ENCODE data around the gene TM9SF1.

TM9SF1 gene

GRCh38 chr14:24150567-24150966 is 44.7 kb downstream of the TM9SF1 start:
- TF ChIP-seq CTCF (IDR thresholded peaks at IDR 0.05; ENCODE audit: extremely low read depth, insufficient read depth, missing control alignments): no peak
- no peak for DNase-seq (ENCODE audit: low spot score)
- in situ Hi-C loops (cut with MboI; ENCODE audit: low pct_unique_long_range_greater_than_20kb, low sequenced_read_pairs, unreplicated experiment): no loop called here

- in situ Hi-C loops (cut with MboI; ENCODE audit: low pct_unique_long_range_greater_than_20kb, low sequenced_read_pairs, unreplicated experiment): no loop called here
- TF ChIP-seq CTCF (IDR thresholded peaks at IDR 0.05; ENCODE audit: extremely low read depth, insufficient read depth, missing control alignments): no peak
Observed at GRCh38 chr14:24150061-24150460, 45.2 kb downstream of the TM9SF1 start.

GRCh38 chr14:24149302-24149969 is 45.8 kb downstream of the TM9SF1 start:
- no peak for DNase-seq (ENCODE audit: low spot score)
- no peak for TF ChIP-seq CTCF (IDR thresholded peaks at IDR 0.05; ENCODE audit: extremely low read depth, insufficient read depth, missing control alignments)
- in situ Hi-C loops (cut with MboI; ENCODE audit: low pct_unique_long_range_greater_than_20kb, low sequenced_read_pairs, unreplicated experiment): no loop called here

More at GRCh38 chr14:24150061-24150460, 45.2 kb downstream of the TM9SF1 start:
- no peak for DNase-seq (ENCODE audit: low spot score)

GRCh38 chr14:24147761-24148428 is 47.3 kb downstream of the TM9SF1 start:
- TF ChIP-seq CTCF (IDR thresholded peaks at IDR 0.05; ENCODE audit: extremely low read depth, insufficient read depth, missing control alignments): no peak
- no peak for DNase-seq (ENCODE audit: low spot score)
- in situ Hi-C loops (cut with MboI; ENCODE audit: low pct_unique_long_range_greater_than_20kb, low sequenced_read_pairs, unreplicated experiment): no loop called here

GRCh38 chr14:24146978-24147760 is 48.1 kb downstream of the TM9SF1 start, which contains the start of gene RNF31:
TSS of gene RNF31 (plus strand) at chr14:24147498. CDS start at chr14:24147699, 201 bp downstream.
- TF ChIP-seq CTCF (IDR thresholded peaks at IDR 0.05; ENCODE audit: extremely low read depth, insufficient read depth, missing control alignments): no peak
- in situ Hi-C loops (cut with MboI; ENCODE audit: low pct_unique_long_range_greater_than_20kb, low sequenced_read_pairs, unreplicated experiment): no loop called here
- peak; percentile 98 for DNase-seq (ENCODE audit: low spot score)

- peak; percentile 98 for DNase-seq (ENCODE audit: low spot score)
- TF ChIP-seq CTCF (IDR thresholded peaks at IDR 0.05; ENCODE audit: extremely low read depth, insufficient read depth, missing control alignments): no peak
- in situ Hi-C loops (cut with MboI; ENCODE audit: low pct_unique_long_range_greater_than_20kb, low sequenced_read_pairs, unreplicated experiment): no loop called here
Observed at GRCh38 chr14:24146453-24146977, 48.7 kb downstream of the TM9SF1 start, which contains the start of gene PSME2. TSS of gene PSME2 (minus strand) at chr14:24146610. CDS start at chr14:24146581, 29 bp downstream.
